Measurements from ENCODE around the gene KRTAP10-11. TPM values are rescaled to one million over a fixed set of nuclear protein-coding genes. Genes with fewer than 3 reads are reported as not detected.

The KRTAP10-11 gene
- total RNA-seq, 3 donors from 2014 or later = not detected

GRCh38 chr21:44628707-44629391 lies 17.4 kb upstream of the KRTAP10-11 start:
- no peak overlapping the region for H3K4me3 ChIP-seq
- H3K9me3 ChIP-seq = peaks cover 38 to 42% of the 10 kb centered on the region in 2 donors
- H3K27me3 ChIP-seq = peaks cover 0 to 17% of the 10 kb centered on the region in 2 donors
- H3K36me3 ChIP-seq = no peaks in the 10 kb centered on the region
- no peak overlapping the region for H3K27ac ChIP-seq
- no peak for DNase-seq (ENCODE audit: low spot score in 2 of 2)
- no peak for TF ChIP-seq CTCF (IDR thresholded peaks at IDR 0.05)
- TF ChIP-seq POLR2A (IDR thresholded peaks at IDR 0.05) = no peak
- no peak for TF ChIP-seq POLR2AphosphoS5 (IDR thresholded peaks at IDR 0.05)
- H3K4me1 ChIP-seq = no peaks in the 10 kb centered on the region
- intact Hi-C loops (cut with DNase I; ENCODE audit: low total_unique reads) = no loop called here

- no peak for DNase-seq (ENCODE audit: low spot score in 2 of 2)
- Histone ChIP-seq H3K4me3 (no peak overlapping the region), H3K27me3 (peaks cover 0 to 17% of the 10 kb centered on the region in 2 donors), H3K4me1 (no peaks in the 10 kb centered on the region), H3K27ac (no peak overlapping the region), H3K36me3 (no peaks in the 10 kb centered on the region), H3K9me3 (peaks cover 29 to 30% of the 10 kb centered on the region in 2 donors)
- intact Hi-C loops (cut with DNase I; ENCODE audit: low total_unique reads) = no loop called here
- TF ChIP-seq POLR2AphosphoS5 (IDR thresholded peaks at IDR 0.05) (no peak), CTCF (IDR thresholded peaks at IDR 0.05) (no peak), POLR2A (IDR thresholded peaks at IDR 0.05) (no peak)
Measured at GRCh38 chr21:44630440-44630839, 15.8 kb upstream of the KRTAP10-11 start.

GRCh38 chr21:44632067-44632466 lies 14.1 kb upstream of the KRTAP10-11 start:
- intact Hi-C loops (cut with DNase I; ENCODE audit: low total_unique reads) = no loop called here

GRCh38 chr21:44636209-44637017 lies 9.8 kb upstream of the KRTAP10-11 start:
- H3K9me3 ChIP-seq = peaks cover 13 to 21% of the 10 kb centered on the region in 2 donors
- intact Hi-C loops (cut with DNase I; ENCODE audit: low total_unique reads) = loop anchor here (5.0 kb wide), 1 partner anchor 106 kb away; no protein-coding TSS in a partner anchor
- no peak for DNase-seq (ENCODE audit: low spot score in 2 of 2)
- no peaks in the 10 kb centered on the region for H3K4me1 ChIP-seq
- H3K27me3 ChIP-seq = peaks cover 0 to 25% of the 10 kb centered on the region in 2 donors
- TF ChIP-seq POLR2AphosphoS5 (IDR thresholded peaks at IDR 0.05) (no peak), CTCF (IDR thresholded peaks at IDR 0.05) (no peak), POLR2A (IDR thresholded peaks at IDR 0.05) (no peak)
- no peak overlapping the region for H3K4me3 ChIP-seq
- no peaks in the 10 kb centered on the region for H3K36me3 ChIP-seq
- no peak overlapping the region for H3K27ac ChIP-seq

More at GRCh38 chr21:44632067-44632466, 14.1 kb upstream of the KRTAP10-11 start:
- H3K9me3 ChIP-seq = peaks cover 29 to 30% of the 10 kb centered on the region in 2 donors
- H3K36me3 ChIP-seq = no peaks in the 10 kb centered on the region
- TF ChIP-seq POLR2A (IDR thresholded peaks at IDR 0.05) (no peak), CTCF (IDR thresholded peaks at IDR 0.05) (no peak), POLR2AphosphoS5 (IDR thresholded peaks at IDR 0.05) (no peak)
- no peak overlapping the region for H3K27ac ChIP-seq
- H3K4me3 ChIP-seq = no peak overlapping the region
- DNase-seq (ENCODE audit: low spot score in 2 of 2) = no peak
- peaks cover 0 to 8% of the 10 kb centered on the region in 2 donors for H3K27me3 ChIP-seq
- no peaks in the 10 kb centered on the region for H3K4me1 ChIP-seq

All from breast epithelium (tissue), 4 donors.